T47D (cell line): ENCODE measurements around the gene TBC1D5.

Source experiments
- DNase-seq, 2 experiments: peaks; one replicate each; pipeline versions ENCODE4 v3.0.0 to v3.0.0-alpha.2; 2011 to 2012; ENCODE audit warnings: low read depth in 1 of 2, low spot score in 1 of 2
- JUND ChIP-seq: IDR thresholded peaks from 2 replicates; pipeline ENCODE4 v1.6.1; 2012; ENCODE audit warnings: low read depth
- in situ Hi-C: cut with HindIII; loops from 2 replicates; pipeline ENCODE4 v1.10.0; 2016; ENCODE audit warnings: low sequenced_read_pairs, low pct_unique_long_range_greater_than_20kb

Gene TBC1D5

DNA sequence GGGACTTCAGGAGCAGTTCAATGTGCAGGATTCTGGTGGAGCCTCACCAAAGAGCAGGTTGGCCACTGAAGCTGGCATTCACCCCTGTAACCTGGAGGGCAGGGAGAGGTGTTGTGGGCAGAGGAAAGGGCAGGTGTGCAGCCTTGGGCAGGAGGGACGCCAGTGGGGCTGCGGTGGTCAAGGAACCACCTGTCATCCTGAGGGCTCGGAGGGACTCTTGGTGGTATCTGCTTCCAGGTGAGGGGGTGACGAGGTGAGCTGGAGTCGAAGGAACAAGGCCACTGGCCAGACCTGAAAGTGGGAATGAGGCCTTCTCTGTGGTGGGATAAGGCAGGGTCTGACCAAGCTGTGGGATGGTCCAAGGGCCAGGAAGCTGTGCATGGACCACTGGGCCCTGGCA is 588.2 kb downstream of the TBC1D5 start:
- no peak for DNase-seq
- in situ Hi-C loops: no loop called here
- no peak for TF ChIP-seq JUND

DNA sequence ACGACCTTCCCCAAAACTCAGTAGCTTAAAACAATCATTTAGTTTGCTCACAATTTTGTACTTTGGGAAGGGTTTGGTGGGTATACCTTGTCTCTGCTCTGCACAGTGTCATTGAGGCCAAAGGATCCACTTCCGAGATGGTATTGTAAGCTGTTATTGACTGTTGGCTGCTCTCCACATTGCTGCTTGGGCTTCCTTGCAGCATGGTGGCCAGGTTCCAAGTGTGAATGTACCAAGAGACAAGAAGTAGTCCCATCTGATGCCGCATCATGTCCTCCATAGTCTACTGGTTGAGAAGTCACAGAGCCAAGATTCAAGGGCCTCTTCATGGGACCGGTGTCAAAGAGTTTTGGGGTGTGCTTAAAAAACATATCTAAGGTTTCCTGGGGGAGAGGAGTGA is 589.2 kb downstream of the TBC1D5 start:
- no peak for TF ChIP-seq JUND
- in situ Hi-C loops: no loop called here
- no peak for DNase-seq

DNA sequence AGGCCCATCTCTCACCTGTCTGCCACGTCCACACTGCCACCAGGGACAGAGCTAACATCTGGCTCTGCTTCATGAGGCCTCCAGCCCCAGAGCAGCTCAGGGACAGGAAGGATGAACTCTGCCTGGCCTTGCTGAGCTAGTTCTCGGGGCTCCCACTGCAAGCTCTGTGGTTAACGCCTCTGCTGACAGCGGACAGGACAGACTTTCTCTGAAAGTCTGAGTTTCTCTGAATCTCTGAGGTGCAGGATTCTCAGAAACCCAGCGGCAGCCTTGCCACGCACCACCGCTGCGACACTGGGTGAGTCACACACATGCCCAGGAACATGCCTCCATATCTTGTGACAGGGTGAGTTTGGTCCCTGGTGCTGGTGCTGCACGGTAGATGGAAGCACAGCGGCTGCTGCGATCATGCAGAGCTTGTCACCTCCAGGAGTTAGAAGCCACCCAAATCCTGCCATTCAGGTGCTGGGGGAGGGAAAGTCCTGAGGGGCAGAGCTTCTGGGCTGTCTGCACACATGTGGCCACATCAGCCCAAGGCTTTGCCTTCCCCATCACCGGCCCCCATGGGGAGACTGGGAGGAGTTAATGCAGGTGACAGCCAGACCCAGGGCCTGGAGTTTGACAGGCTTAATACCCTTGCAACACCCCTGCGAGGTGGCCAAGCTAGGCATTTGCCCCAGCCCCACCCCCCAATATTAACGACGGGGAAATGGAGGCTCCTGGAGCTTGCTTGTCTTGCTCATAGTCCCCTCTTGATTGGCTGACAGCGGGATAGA is 590.6 kb downstream of the TBC1D5 start:
- in situ Hi-C loops: no loop called here
- no peak for DNase-seq
- no peak for TF ChIP-seq JUND

DNA sequence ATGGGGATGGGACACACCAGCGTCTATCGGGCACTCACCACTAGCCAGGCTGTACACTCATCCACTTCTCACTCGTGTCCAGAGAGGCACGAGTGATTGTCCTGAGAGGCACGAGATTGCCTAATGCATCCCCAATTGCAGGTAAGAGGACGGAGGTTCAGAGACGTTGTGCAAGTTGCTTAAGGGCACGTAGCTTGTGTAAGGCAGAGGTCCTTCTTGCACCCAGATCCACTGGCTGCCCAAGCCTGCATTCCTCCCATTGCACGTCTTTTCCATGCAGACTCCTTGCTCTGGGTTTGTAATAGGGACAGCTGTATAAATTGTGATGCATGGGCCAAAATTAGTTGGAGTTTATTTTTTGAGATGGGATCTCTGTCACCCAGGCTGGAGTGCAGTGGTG is 593.4 kb downstream of the TBC1D5 start:
- no peak for DNase-seq
- no peak for TF ChIP-seq JUND
- in situ Hi-C loops: no loop called here

DNA sequence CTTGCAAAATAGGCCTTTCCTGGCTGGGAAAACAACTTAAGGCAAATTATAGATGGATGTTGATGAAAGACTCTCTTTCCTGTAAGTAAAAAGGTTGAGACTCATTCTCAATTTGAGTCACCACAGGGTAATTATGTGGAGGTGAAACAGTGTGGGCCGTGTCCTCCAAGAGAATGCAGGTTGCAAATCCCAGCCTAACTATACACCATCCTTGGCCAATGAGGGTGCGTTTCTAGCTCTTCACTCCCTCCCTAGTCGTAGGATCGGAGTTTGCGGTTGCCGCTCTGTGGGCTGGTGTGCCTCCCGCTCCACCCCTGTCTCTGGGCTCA is 597.8 kb downstream of the TBC1D5 start:
- no peak for DNase-seq
- in situ Hi-C loops: no loop called here
- no peak for TF ChIP-seq JUND

DNA sequence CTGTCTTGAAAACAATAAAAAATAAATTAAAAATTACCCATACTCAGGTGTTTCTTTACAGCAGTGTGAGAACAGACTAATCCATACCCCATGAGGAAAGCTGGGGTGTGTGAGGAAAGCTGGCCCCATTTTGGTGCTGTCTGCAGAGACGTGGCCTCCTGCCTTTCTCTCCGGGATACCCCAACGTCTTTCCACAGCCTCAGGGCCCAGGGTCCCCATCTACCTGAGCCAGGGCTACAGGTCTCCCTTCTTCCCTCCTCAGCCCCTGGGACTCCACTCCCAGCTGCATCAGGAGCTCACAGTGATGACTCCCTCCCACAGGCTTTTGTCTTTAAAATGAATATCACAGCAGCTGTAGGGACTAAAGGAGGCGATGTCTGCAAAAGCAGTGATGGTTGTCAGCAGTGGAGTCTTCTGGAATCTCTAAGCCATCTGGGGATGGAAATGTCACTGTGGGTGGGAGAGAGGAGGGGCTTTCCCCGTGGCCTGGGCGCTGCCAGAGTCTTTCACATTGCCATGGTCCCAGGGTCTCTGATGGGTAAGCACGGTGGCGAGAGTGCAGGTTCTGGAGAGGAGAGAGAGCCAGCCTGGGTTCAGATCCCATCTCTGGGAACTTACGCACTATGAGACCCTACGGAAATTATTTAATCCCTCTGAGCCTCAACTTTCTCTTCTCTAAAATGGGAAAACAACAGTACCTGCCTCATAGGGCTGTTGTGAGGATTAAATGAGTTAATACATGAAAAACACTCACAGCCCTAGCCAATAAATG is 598.4 kb downstream of the TBC1D5 start:
- no peak for TF ChIP-seq JUND
- in situ Hi-C loops: no loop called here
- no peak for DNase-seq

DNA sequence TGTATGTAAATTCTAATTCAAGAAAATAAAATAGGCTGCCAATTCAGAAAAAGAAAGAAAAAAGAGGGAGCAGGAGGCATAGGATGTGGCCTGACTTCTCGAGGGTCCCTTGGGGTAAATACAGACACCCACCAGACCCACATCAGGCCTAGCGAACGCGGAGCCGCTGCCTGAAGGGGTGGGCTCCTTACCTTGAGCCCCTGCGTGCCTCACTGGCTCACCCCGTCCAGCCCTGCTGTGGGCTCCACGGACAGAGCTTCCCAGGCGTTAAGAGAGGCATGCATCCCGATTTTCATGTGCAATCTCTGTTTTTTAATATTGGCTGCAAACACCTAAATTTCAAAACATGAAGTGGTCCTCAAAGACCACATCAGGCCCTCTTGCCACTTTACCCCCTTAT is 599.9 kb downstream of the TBC1D5 start:
- in situ Hi-C loops: no loop called here
- TF ChIP-seq JUND: no peak
- no peak for DNase-seq

DNA sequence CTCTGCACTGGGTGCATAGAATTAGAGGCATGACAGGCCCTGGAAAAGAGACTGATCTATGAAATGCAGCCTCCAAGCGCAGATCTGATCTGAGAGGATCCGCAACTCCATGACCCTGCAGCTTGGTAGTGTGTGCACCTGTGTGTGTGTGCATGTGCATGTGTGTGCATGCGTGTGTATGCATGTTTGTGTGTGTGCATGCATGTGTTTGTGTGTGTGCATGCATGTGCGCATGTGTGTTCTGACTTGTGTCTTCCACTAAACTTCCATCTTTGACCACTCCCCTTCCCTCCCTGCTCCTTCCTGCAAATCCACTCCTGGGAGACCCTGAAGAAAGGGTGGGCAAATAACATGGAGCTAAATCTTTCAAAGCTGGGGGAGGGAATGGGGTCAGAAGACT is 600.7 kb downstream of the TBC1D5 start:
- no peak for TF ChIP-seq JUND
- in situ Hi-C loops: no loop called here
- no peak for DNase-seq

DNA sequence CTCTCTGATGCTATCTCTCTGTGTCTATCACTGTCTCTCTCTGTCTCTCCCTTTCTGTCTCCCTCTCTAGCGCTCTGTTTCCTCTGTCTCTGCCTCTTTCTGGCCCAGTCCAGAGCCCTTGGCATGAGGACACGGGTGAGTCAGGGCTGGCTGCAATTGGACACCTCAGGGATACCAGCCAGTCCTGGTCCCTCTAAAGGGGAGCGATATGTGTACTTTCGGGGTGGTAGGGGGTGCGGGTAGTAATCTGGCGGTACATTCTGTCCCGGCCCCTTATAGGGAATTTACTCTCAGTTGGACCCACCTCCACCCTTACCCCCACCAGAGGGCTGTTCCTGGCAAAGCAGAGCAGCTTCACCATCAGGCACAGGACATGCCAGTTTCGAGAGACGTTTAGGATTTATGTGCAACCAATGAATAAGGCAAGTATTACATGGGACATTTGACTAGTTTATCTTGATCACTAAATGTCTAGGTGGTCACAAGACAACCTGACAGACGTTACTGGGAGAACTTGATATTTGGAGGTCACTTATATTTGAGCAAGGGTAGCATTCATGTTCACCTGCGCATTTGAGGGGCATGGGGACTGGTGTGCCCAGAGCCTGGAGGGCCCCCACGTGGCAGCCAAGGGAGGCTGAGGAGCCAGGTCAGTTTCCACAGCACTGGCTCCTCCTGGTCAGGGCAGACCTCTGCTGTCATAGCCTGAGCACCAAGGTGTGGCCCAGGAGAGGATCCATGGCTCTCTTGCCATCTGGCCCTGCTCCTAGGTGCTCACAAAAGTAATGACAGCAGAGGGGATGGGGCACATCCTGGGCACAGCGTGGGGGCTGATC is 601.5 kb downstream of the TBC1D5 start:
- in situ Hi-C loops: no loop called here
- no peak for TF ChIP-seq JUND
- no peak for DNase-seq

DNA sequence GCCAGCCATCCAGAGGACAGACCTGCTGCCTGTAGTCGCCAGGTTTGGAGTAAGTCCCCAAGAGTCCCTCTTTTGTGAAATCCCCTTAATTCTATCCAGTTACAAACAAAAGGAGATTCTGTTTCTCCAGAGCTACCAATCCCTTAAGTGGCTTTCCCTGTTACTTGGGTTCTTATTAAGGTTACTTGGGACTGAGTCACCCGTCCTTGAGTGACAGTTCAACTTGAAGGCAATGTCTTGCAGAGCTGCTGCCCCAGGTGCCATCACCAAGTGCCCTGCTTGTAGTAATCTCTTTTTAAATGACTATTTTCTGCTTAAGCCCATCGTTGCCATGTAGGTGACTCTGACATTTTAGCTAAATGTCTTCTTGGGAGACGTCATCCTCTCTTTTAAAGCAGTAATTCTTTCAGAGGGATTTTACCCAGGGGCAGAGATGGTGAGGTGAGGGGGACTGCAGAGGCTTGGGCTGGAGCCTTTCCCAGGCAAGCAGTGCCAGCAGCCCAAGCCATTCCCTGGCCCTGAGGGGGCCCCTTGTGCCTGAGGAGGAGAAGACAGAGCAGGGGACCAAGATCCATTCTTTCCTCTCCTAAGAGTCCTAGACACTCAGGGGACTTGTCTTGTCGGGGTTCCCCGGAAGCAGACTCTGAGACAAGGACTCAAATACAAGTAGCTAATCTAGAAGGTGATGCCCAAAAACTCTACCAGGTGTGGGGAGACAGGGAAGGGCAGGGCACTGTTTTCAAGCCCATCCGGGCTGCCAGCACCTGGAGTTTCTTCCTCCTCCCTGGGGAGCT is 604.0 kb downstream of the TBC1D5 start:
- in situ Hi-C loops: no loop called here
- no peak for TF ChIP-seq JUND
- DNase-seq: no peak

DNA sequence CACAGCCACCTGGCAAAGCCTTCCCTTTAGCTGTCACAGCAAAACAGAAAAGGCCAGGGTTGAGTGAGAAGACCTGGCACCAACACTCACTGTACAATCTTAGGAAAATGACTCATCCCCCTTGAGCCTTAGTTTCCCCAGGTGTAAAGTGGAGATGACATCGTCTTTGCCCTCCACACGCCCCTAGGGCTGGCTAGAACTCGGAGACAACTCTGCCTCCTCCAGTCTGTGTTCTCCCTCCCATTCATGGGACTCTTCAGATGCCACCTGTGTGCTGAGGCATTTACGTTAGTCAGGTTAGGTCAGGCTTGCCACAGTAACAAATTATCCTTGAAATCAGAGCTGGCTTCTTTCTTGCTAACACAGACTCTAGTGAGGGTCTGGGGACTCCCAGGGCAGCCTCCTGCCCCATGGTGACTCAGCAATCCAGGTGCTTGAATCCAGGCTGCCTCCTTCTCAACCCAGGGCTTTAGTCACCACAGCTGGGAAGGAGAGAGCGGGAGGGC is 605.1 kb downstream of the TBC1D5 start:
- DNase-seq: no peak
- in situ Hi-C loops: no loop called here
- TF ChIP-seq JUND: no peak

DNA sequence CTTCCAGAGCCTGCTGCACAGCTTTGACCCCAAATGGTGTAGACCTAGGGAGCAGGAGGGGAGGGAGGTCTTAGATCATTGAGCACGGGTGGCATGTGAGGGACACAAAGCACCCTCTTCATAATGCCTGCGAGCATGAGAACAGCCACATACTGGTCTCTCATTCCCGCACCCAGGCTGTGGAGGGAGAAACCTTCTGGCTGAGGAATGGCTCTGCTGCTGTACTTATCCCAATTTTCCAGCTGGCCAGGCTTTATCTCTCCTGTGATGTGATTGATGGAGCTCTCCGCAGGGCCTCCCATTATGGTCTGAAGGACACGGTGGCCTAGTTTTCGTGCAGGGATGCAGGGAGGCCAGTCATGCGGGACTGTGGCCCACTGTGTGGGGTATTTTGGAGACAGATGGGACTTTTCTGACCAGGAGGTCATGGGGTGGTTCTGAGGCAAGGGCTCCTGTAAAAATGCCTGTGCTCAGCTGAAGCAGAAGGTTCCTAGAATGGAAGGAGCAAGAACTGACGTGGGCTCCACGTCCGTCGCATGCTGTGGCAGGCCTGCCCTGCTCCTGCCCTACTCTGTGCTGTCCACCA is 606.2 kb downstream of the TBC1D5 start:
- in situ Hi-C loops: no loop called here
- DNase-seq: no peak
- no peak for TF ChIP-seq JUND
